Measurements from ENCODE around the gene ZNF521.

DNA sequence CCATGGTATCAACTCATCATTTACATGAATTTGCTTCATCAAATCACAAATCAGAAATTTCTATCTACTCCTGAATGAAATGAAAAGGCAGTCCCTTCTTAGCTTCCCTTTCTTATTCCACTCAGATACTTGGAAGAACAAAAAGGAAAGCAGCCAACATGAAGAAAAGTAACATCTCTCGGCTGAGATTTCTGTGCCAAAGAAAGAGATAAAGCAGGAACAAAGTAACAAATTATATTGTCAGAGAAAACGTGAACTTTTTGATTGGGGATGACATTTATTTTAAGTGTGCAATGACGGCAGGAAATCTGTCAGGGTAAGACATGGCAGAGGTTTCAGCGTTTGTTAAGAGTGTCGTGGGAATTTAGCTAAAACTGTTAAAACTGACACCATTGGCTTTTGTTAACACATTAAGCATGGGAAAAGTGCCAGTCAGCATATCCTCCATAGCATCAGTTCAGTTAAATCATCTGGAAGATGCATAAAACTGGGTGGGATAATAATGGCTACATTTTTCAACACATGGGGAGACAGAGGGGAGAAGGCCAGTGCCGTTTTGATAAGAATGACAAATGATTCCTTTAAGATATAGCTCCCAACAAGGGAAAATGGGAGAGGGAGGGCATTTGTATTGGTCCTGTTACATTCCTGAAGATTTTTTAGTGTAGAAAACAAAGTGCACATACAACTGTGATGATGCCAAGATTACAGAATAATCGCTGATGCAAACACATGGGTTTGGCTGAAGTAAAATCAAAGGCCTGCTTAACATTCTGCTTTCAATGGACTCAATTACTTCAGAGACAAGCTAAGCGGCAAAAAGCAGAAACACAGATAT lies 211.6 kb downstream of the ZNF521 start:
- TF ChIP-seq, protein P1, sequence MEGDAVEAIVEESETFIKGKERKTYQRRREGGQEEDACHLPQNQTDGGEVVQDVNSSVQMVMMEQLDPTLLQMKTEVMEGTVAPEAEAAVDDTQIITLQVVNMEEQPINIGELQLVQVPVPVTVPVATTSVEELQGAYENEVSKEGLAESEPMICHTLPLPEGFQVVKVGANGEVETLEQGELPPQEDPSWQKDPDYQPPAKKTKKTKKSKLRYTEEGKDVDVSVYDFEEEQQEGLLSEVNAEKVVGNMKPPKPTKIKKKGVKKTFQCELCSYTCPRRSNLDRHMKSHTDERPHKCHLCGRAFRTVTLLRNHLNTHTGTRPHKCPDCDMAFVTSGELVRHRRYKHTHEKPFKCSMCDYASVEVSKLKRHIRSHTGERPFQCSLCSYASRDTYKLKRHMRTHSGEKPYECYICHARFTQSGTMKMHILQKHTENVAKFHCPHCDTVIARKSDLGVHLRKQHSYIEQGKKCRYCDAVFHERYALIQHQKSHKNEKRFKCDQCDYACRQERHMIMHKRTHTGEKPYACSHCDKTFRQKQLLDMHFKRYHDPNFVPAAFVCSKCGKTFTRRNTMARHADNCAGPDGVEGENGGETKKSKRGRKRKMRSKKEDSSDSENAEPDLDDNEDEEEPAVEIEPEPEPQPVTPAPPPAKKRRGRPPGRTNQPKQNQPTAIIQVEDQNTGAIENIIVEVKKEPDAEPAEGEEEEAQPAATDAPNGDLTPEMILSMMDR (conservative IDR thresholded peaks at IDR 0.05; ENCODE audit: low read depth, low read length): no peak
- no peak for TF ChIP-seq EZH2 (IDR thresholded peaks at IDR 0.05; ENCODE audit: low read length, unreplicated experiment)
- TF ChIP-seq EZH2phosphoT487 (IDR thresholded peaks at IDR 0.05; ENCODE audit: borderline replicate concordance, low read length): no peak
